ENCODE data around the gene MKRN2.
"Not testable (repeated sequence)": the region's sequence is repeated elsewhere in the genome, so short reads cannot be mapped to it uniquely, and the experiment has no call there.

The MKRN2 gene

GRCh38 chr3:12556690-12557472 is at the start of gene MKRN2:
MKRN2 (plus strand) TSS chr3:12557087; CDS start chr3:12557151, 64 bp downstream.
- peak; percentile 66 for DNase-seq

GRCh38 chr3:12507591-12508281 is 49.2 kb upstream of the MKRN2 start:
- peak; percentile 52 for DNase-seq

GRCh38 chr3:12508291-12508700 is 48.6 kb upstream of the MKRN2 start:
- peak; percentile 86 for DNase-seq

GRCh38 chr3:12509466-12509865 is 47.4 kb upstream of the MKRN2 start:
- DNase-seq, result no peak

GRCh38 chr3:12512534-12513118 is 44.3 kb upstream of the MKRN2 start:
- DNase-seq, result no peak

- DNase-seq, result no peak
These were observed 43.0 kb upstream of the MKRN2 start for GRCh38 chr3:12513694-12514446.

- DNase-seq, result no peak
These were observed 41.3 kb upstream of the MKRN2 start for GRCh38 chr3:12515631-12516030.

GRCh38 chr3:12516873-12517272 is 40.0 kb upstream of the MKRN2 start:
- no peak for DNase-seq

- no peak for DNase-seq
These were observed 38.4 kb upstream of the MKRN2 start for GRCh38 chr3:12518261-12519028.

- no peak for DNase-seq
These were observed 35.9 kb upstream of the MKRN2 start for GRCh38 chr3:12521010-12521409.

- DNase-seq, result no peak
These were observed 34.2 kb upstream of the MKRN2 start for GRCh38 chr3:12522721-12523120.

- DNase-seq, result no peak
These were observed 29.1 kb upstream of the MKRN2 start for GRCh38 chr3:12527757-12528143.

GRCh38 chr3:12532182-12532581 is 24.7 kb upstream of the MKRN2 start:
- no peak for DNase-seq

- no peak for DNase-seq
These were observed 20.5 kb upstream of the MKRN2 start for GRCh38 chr3:12536423-12536822.

- DNase-seq, result no peak
These were observed 15.3 kb upstream of the MKRN2 start for GRCh38 chr3:12541625-12542024.

GRCh38 chr3:12543497-12543896 is 13.4 kb upstream of the MKRN2 start:
- DNase-seq, result not testable (repeated sequence)

GRCh38 chr3:12544652-12545472 is 12.0 kb upstream of the MKRN2 start:
- DNase-seq, result no peak

GRCh38 chr3:12545473-12545791 is 11.5 kb upstream of the MKRN2 start, which contains the start of gene MKRN2OS:
MKRN2OS (minus strand) TSS chr3:12545499; CDS start chr3:12545464, 35 bp downstream.
- DNase-seq, result peak; percentile 71

GRCh38 chr3:12549971-12550760 is 6.7 kb upstream of the MKRN2 start:
- no peak for DNase-seq

- no peak for DNase-seq
These were observed 2.9 kb upstream of the MKRN2 start for GRCh38 chr3:12553921-12554391.

GRCh38 chr3:12556314-12556689 is 585 bp upstream of the MKRN2 start:
- DNase-seq, result no peak

All from kidney glomerular epithelial cell (primary cell).